ENCODE results near the gene NTM. TPM values are rescaled to one million over a fixed set of nuclear protein-coding genes. Genes with fewer than 3 reads are reported as not detected.

The NTM gene
- total RNA-seq, 2 donors from 2014 or later, result 1.7 to 3.6 TPM

- no peak for TF ChIP-seq CTCF (conservative IDR thresholded peaks at IDR 0.05)
- H3K27ac Mint-ChIP-seq, result no peak overlapping the region
- 87 to 90% methylated on average over 2 of the region's 2 CpGs for WGBS, 2 experiments (ENCODE audit: insufficient coverage in 1 of 2, insufficient read length in 1 of 2)
Observed at GRCh38 chr11:131833366-131833765, 463.0 kb downstream of the NTM start.

GRCh38 chr11:131837562-131837961, 467.1 kb downstream of the NTM start:
- TF ChIP-seq CTCF (conservative IDR thresholded peaks at IDR 0.05), result no peak
- H3K9me3 Mint-ChIP-seq, result no peaks in the 10 kb centered on the region
- Histone ChIP-seq H3K4me1 (ENCODE audit: control insufficient read depth, insufficient read depth, low read length) (no peaks in the 10 kb centered on the region), H3K4me3 (ENCODE audit: low read length) (no peak overlapping the region), H3K9ac (ENCODE audit: extremely low read depth, low read length, poor library complexity, severe bottlenecking) (no peak overlapping the region), H3K27me3 (ENCODE audit: control insufficient read depth, insufficient read depth, low read length, poor library complexity, severe bottlenecking) (no peaks in the 10 kb centered on the region), H3K27ac (ENCODE audit: low read depth, low read length) (no peak overlapping the region), H3K9me3 (ENCODE audit: control insufficient read depth, low read length) (no peaks in the 10 kb centered on the region), H3K36me3 (ENCODE audit: control insufficient read depth, insufficient read depth, low read length) (no peaks in the 10 kb centered on the region)
- no peaks in the 10 kb centered on the region for H3K27me3 Mint-ChIP-seq (ENCODE audit: insufficient read depth)
- H3K27ac Mint-ChIP-seq, result no peak overlapping the region
- no peak overlapping the region for H3K4me3 Mint-ChIP-seq
- 94% methylated on average over 11 to 13 of the region's 14 CpGs for WGBS, 2 experiments (ENCODE audit: insufficient coverage in 1 of 2, insufficient read length in 1 of 2)
- peaks cover 2% of the 10 kb centered on the region for H3K4me1 Mint-ChIP-seq
- no peaks in the 10 kb centered on the region for H3K36me3 Mint-ChIP-seq (ENCODE audit: low read depth)
- no peak for DNase-seq

More at GRCh38 chr11:131833366-131833765, 463.0 kb downstream of the NTM start:
- Mint-ChIP-seq H3K4me1 (no peaks in the 10 kb centered on the region), H3K36me3 (ENCODE audit: low read depth) (no peaks in the 10 kb centered on the region), H3K9me3 (no peaks in the 10 kb centered on the region), H3K27me3 (ENCODE audit: insufficient read depth) (no peaks in the 10 kb centered on the region), H3K4me3 (no peak overlapping the region)
- Histone ChIP-seq H3K27ac (ENCODE audit: low read depth, low read length) (no peak overlapping the region), H3K27me3 (ENCODE audit: control insufficient read depth, insufficient read depth, low read length, poor library complexity, severe bottlenecking) (no peaks in the 10 kb centered on the region), H3K4me3 (ENCODE audit: low read length) (no peak overlapping the region), H3K36me3 (ENCODE audit: control insufficient read depth, insufficient read depth, low read length) (no peaks in the 10 kb centered on the region), H3K9ac (ENCODE audit: extremely low read depth, low read length, poor library complexity, severe bottlenecking) (no peak overlapping the region), H3K9me3 (ENCODE audit: control insufficient read depth, low read length) (no peaks in the 10 kb centered on the region), H3K4me1 (ENCODE audit: control insufficient read depth, insufficient read depth, low read length) (no peaks in the 10 kb centered on the region)
- no peak for DNase-seq

- DNase-seq, result no peak
- 92 to 94% methylated on average over 10 to 12 of the region's 12 CpGs for WGBS, 2 experiments (ENCODE audit: insufficient coverage in 1 of 2, insufficient read length in 1 of 2)
Observed at GRCh38 chr11:131838016-131838415, 467.6 kb downstream of the NTM start.

More at GRCh38 chr11:131838016-131838415, 467.6 kb downstream of the NTM start:
- no peak for TF ChIP-seq CTCF (conservative IDR thresholded peaks at IDR 0.05)
- no peaks in the 10 kb centered on the region for H3K36me3 ChIP-seq (ENCODE audit: control insufficient read depth, insufficient read depth, low read length)
- Mint-ChIP-seq H3K27ac (no peak overlapping the region), H3K27me3 (ENCODE audit: insufficient read depth) (no peaks in the 10 kb centered on the region), H3K36me3 (ENCODE audit: low read depth) (no peaks in the 10 kb centered on the region), H3K4me3 (no peak overlapping the region), H3K4me1 (peaks cover 2% of the 10 kb centered on the region), H3K9me3 (no peaks in the 10 kb centered on the region)
- H3K4me1 ChIP-seq (ENCODE audit: control insufficient read depth, insufficient read depth, low read length), result no peaks in the 10 kb centered on the region
- no peak overlapping the region for H3K27ac ChIP-seq (ENCODE audit: low read depth, low read length)
- H3K27me3 ChIP-seq (ENCODE audit: control insufficient read depth, insufficient read depth, low read length, poor library complexity, severe bottlenecking), result no peaks in the 10 kb centered on the region
- no peaks in the 10 kb centered on the region for H3K9me3 ChIP-seq (ENCODE audit: control insufficient read depth, low read length)
- no peak overlapping the region for H3K9ac ChIP-seq (ENCODE audit: extremely low read depth, low read length, poor library complexity, severe bottlenecking)
- H3K4me3 ChIP-seq (ENCODE audit: low read length), result no peak overlapping the region
